ENCODE data around the gene MAPKAPK2. TPM values are rescaled to one million over a fixed set of nuclear protein-coding genes. Genes with fewer than 3 reads are reported as not detected.
A peak's percentile ranks its signal among the peaks of the same experiment; 100 is the strongest.

The MAPKAPK2 gene
- total RNA-seq, 2 experiments from 2014 or later, result 157 to 166 TPM

GRCh38 chr1:206704226-206704625, 19.5 kb downstream of the MAPKAPK2 start:
- peaks cover 3% of the 10 kb centered on the region for H3K36me3 ChIP-seq (ENCODE audit: insufficient read depth, low read length)
- ChIA-PET CTCF (interaction anchor here (0.5 to 2.0 kb wide), 4 partner anchors 11 to 307 kb away, joined by 3 to 9 read pairs (median 4); no protein-coding TSS in a partner anchor), POLR2A (interaction anchor here (0.6 to 2.4 kb wide), 9 partner anchors 9 to 217 kb away, joined by 3 to 9 read pairs (median 5); partner anchors contain the start of genes DYRK3 and FCMR)
- DNase-seq, result peak in 2 of 14 experiments; percentile 35 to 43
- no peak overlapping the region for H3K4me3 ChIP-seq (ENCODE audit: low read length)
- H3K27ac ChIP-seq (ENCODE audit: low read depth in 1 of 2, low read length in 2 of 2), result peak overlapping the region in 1 of 2 donors; percentile 35
- Mint-ChIP-seq H3K36me3 (ENCODE audit: low read depth) (no peaks in the 10 kb centered on the region), H3K4me1 (ENCODE audit: low read depth) (peaks cover 93% of the 10 kb centered on the region), H3K27me3 (no peaks in the 10 kb centered on the region), H3K27ac (peak overlapping the region; percentile 88), H3K4me3 (peak overlapping the region; percentile 54), H3K9me3 (no peaks in the 10 kb centered on the region)
- intact Hi-C loops (cut with DNase I, micrococcal nuclease), result no loop called here
- H3K9me3 ChIP-seq (ENCODE audit: control insufficient read depth in 1 of 2, insufficient read depth in 1 of 2, low read length in 2 of 2), result no peaks in the 10 kb centered on the region
- peaks cover 85% of the 10 kb centered on the region for H3K4me1 ChIP-seq (ENCODE audit: insufficient read depth, low read length)
- H3K27me3 ChIP-seq (ENCODE audit: control insufficient read depth in 1 of 2, insufficient read depth in 2 of 2, low read length in 2 of 2), result no peaks in the 10 kb centered on the region
- no peak for ATAC-seq (ENCODE audit: poor library complexity)
- TF ChIP-seq, protein P1, sequence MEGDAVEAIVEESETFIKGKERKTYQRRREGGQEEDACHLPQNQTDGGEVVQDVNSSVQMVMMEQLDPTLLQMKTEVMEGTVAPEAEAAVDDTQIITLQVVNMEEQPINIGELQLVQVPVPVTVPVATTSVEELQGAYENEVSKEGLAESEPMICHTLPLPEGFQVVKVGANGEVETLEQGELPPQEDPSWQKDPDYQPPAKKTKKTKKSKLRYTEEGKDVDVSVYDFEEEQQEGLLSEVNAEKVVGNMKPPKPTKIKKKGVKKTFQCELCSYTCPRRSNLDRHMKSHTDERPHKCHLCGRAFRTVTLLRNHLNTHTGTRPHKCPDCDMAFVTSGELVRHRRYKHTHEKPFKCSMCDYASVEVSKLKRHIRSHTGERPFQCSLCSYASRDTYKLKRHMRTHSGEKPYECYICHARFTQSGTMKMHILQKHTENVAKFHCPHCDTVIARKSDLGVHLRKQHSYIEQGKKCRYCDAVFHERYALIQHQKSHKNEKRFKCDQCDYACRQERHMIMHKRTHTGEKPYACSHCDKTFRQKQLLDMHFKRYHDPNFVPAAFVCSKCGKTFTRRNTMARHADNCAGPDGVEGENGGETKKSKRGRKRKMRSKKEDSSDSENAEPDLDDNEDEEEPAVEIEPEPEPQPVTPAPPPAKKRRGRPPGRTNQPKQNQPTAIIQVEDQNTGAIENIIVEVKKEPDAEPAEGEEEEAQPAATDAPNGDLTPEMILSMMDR (IDR thresholded peaks at IDR 0.05), result no peak

DNA sequence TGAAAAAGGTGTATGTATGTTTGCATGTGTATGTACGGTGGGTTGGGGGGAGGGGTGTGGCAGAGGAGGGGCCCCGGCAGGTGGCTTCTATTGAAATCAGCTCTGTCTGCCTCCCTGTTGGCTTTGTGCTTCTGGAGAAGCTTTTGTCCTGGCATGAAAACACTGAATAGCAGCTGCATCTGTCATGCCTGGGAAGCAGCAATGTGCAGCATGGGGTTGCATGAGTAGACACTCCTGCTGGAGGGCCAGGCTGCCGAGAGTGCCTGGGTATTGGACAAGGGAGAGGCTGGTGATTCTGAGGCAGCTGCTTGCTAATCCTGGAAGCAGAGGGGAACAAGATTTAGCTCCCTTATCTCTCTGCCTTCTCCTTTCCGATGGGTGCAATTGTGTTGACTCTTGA, 20.5 kb downstream of the MAPKAPK2 start:
- Mint-ChIP-seq H3K27me3 (no peaks in the 10 kb centered on the region), H3K4me3 (no peak overlapping the region), H3K4me1 (ENCODE audit: low read depth) (peaks cover 93% of the 10 kb centered on the region), H3K9me3 (no peaks in the 10 kb centered on the region), H3K27ac (peak overlapping the region; percentile 88), H3K36me3 (ENCODE audit: low read depth) (no peaks in the 10 kb centered on the region)
- H3K4me3 ChIP-seq (ENCODE audit: low read length), result no peak overlapping the region
- no peak for DNase-seq
- H3K27ac ChIP-seq (ENCODE audit: low read depth in 1 of 2, low read length in 2 of 2), result no peak overlapping the region
- POLR2A ChIA-PET, result interaction anchor here (0.6 to 1.9 kb wide), 3 partner anchors 10 to 347 kb away, joined by 3 to 6 read pairs (median 3); no protein-coding TSS in a partner anchor
- no peaks in the 10 kb centered on the region for H3K27me3 ChIP-seq (ENCODE audit: control insufficient read depth in 1 of 2, insufficient read depth in 2 of 2, low read length in 2 of 2)
- TF ChIP-seq, protein P1 (IDR thresholded peaks at IDR 0.05), result no peak
- peaks cover 3% of the 10 kb centered on the region for H3K36me3 ChIP-seq (ENCODE audit: insufficient read depth, low read length)
- CTCF ChIA-PET, result interaction anchor here (1.2 to 1.4 kb wide), 2 partner anchors 17 to 71 kb away, joined by 3 to 6 read pairs; no protein-coding TSS in a partner anchor
- peaks cover 79% of the 10 kb centered on the region for H3K4me1 ChIP-seq (ENCODE audit: insufficient read depth, low read length)
- intact Hi-C loops (cut with DNase I, micrococcal nuclease), result no loop called here
- no peak for ATAC-seq (ENCODE audit: poor library complexity)
- no peaks in the 10 kb centered on the region for H3K9me3 ChIP-seq (ENCODE audit: control insufficient read depth in 1 of 2, insufficient read depth in 1 of 2, low read length in 2 of 2)

- no peak overlapping the region for H3K4me3 Mint-ChIP-seq
- H3K27ac Mint-ChIP-seq, result no peak overlapping the region
- H3K36me3 ChIP-seq (ENCODE audit: insufficient read depth, low read length), result peaks cover 3% of the 10 kb centered on the region
- H3K27ac ChIP-seq (ENCODE audit: low read depth in 1 of 2, low read length in 2 of 2), result no peak overlapping the region
- no peaks in the 10 kb centered on the region for H3K9me3 Mint-ChIP-seq
- no peaks in the 10 kb centered on the region for H3K27me3 ChIP-seq (ENCODE audit: control insufficient read depth in 1 of 2, insufficient read depth in 2 of 2, low read length in 2 of 2)
- H3K4me1 Mint-ChIP-seq (ENCODE audit: low read depth), result peaks cover 92% of the 10 kb centered on the region
- no peak for DNase-seq
- CTCF ChIA-PET, result interaction anchor here (0.6 to 1.4 kb wide), 3 partner anchors 9 to 72 kb away, joined by 3 to 6 read pairs (median 3); no protein-coding TSS in a partner anchor
- H3K9me3 ChIP-seq (ENCODE audit: control insufficient read depth in 1 of 2, insufficient read depth in 1 of 2, low read length in 2 of 2), result no peaks in the 10 kb centered on the region
- ATAC-seq (ENCODE audit: poor library complexity), result no peak
- intact Hi-C loops (cut with DNase I, micrococcal nuclease), result no loop called here
- H3K4me1 ChIP-seq (ENCODE audit: insufficient read depth, low read length), result peaks cover 74% of the 10 kb centered on the region
- no peaks in the 10 kb centered on the region for H3K36me3 Mint-ChIP-seq (ENCODE audit: low read depth)
- POLR2A ChIA-PET, result interaction anchor here (1.1 to 1.9 kb wide), 3 partner anchors 9 to 99 kb away, joined by 3 to 6 read pairs (median 4); no protein-coding TSS in a partner anchor
- TF ChIP-seq, protein P1 (IDR thresholded peaks at IDR 0.05), result no peak
- no peak overlapping the region for H3K4me3 ChIP-seq (ENCODE audit: low read length)
- no peaks in the 10 kb centered on the region for H3K27me3 Mint-ChIP-seq
Measured at GRCh38 chr1:206705726-206706297, 21.1 kb downstream of the MAPKAPK2 start.

Measured in CD4-positive, alpha-beta T cell (primary cell).